ENCODE measurements around the gene RFNG. TPM values are rescaled to one million over a fixed set of nuclear protein-coding genes. Genes with fewer than 3 reads are reported as not detected.
A peak's percentile ranks its signal among the peaks of the same experiment; 100 is the strongest.

Gene RFNG
- total and polyA plus RNA-seq, 10 of the 15 experiments (the other 5 are each of a cell fraction or from before 2014, with no cell fraction given) = 0.10 to 19.6 (median 6.2) TPM

DNA sequence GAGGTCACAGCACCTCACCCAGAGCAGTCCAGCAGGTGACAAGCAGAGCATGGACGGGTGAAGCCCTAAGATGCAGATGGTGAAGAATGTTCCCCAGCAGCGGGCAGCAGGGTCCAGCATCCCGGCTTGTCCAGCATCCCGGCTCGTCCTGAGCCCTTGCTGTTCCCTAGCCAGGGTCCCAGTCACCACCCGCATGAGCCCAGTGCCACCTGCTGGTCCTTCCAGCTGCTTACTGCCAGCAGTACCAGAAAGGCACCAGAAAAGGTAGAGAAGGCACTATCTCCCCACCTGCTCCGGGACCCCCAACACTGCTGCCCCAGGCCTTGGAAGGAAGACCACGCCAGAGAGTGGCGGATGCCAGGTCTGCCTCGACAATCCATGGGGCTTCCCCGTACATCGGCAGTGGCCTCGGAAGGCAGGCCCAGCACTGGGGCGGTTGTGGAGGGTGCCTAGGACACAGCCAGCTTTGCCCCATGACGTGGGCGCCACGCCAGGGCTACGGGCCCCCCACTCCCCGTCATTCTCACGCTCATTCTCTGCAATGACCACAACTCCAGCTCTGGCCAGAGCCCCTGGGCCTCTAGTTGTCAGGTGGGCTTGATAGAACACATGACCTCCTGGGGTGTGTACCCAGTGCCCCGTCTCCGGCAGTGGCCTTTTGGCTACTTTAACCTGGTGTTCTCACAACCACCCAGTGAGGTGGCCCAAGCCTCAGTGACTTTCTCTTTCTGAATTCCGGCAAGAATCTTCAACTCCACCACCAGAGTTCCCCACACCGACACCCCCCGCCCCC is 30.3 kb downstream of the RFNG start (continued):
- TF ChIP-seq ATF3 (IDR thresholded peaks at IDR 0.05; ENCODE audit: borderline replicate concordance, extremely low read depth, low read depth, low read length) (no peak), ETV6 (conservative IDR thresholded peaks at IDR 0.05 in 1 of 2, IDR thresholded peaks at IDR 0.05 in 1 of 2; ENCODE audit: borderline replicate concordance in 1 of 2, low read depth in 1 of 2) (no peak), GATAD2B (conservative IDR thresholded peaks at IDR 0.05; ENCODE audit: low read depth) (peak; percentile 56; the same call in 1 of the 2 replicates), ZNF384 (IDR thresholded peaks at IDR 0.05; ENCODE audit: borderline replicate concordance, low read depth, low read length) (no peak), ASH2L (IDR thresholded peaks at IDR 0.05; ENCODE audit: borderline replicate concordance, low read depth) (no peak), SMC3 (IDR thresholded peaks at IDR 0.05; ENCODE audit: borderline replicate concordance, low read length) (peak; percentile 90), EGR1 (IDR thresholded peaks at IDR 0.05; ENCODE audit: borderline replicate concordance in 1 of 2, low read depth in 2 of 2, low read length in 2 of 2) (no peak)
- TF ChIP-seq, protein P1, sequence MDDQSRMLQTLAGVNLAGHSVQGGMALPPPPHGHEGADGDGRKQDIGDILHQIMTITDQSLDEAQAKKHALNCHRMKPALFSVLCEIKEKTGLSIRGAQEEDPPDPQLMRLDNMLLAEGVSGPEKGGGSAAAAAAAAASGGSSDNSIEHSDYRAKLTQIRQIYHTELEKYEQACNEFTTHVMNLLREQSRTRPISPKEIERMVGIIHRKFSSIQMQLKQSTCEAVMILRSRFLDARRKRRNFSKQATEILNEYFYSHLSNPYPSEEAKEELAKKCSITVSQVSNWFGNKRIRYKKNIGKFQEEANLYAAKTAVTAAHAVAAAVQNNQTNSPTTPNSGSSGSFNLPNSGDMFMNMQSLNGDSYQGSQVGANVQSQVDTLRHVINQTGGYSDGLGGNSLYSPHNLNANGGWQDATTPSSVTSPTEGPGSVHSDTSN (IDR thresholded peaks at IDR 0.05; ENCODE audit: insufficient replicate concordance, low read depth, low read length) = no peak
